GM12878 (cell line): ENCODE results near the gene RAB22A.

ENCODE experiments used
- BHLHE40 ChIP-seq, 2 experiments: fragments of 450-650 bp in 1 of 2; IDR thresholded peaks; 2 replicates each; pipeline ENCODE4 v1.6.1; 2011 to 2017; ENCODE audit warnings: low read depth in 2 of 2, borderline replicate concordance in 1 of 2, improper control_type of control experiment in 1 of 2, low read length in 1 of 2, mild to moderate bottlenecking in 1 of 2
- CEBPB ChIP-seq, 2 experiments: fragments of 150-350 bp in 1 of 2; IDR thresholded peaks; 2 replicates each; pipeline ENCODE4 v1.6.1; 2012 to 2014; ENCODE audit warnings: low read depth in 2 of 2, low read length in 2 of 2, borderline replicate concordance in 1 of 2, inconsistent platforms in 1 of 2
- CREB1 ChIP-seq: IDR thresholded peaks from 2 replicates; pipeline ENCODE4 v1.6.1; 2012; ENCODE audit warnings: low read depth, mild to moderate bottlenecking, inconsistent platforms
- CTCF ChIP-seq, 3 experiments: IDR thresholded peaks in 2 of 3; conservative IDR thresholded peaks in 1 of 3; 2 replicates each; pipeline ENCODE4 v1.5.1; 2011; ENCODE audit warnings: low read depth in 3 of 3, low read length in 3 of 3, mild to moderate bottlenecking in 3 of 3, control low read depth in 2 of 3, moderate library complexity in 2 of 3, inconsistent platforms in 1 of 3, mixed read lengths in 1 of 3; ENCODE audit not compliant: control insufficient read depth in 2 of 3, insufficient read depth in 1 of 3; ENCODE audit errors: extremely low read depth in 1 of 3
- EZH2 ChIP-seq: IDR thresholded peaks from 2 replicates; pipeline ENCODE4 v1.6.1; 2012; ENCODE audit warnings: low read depth, mild to moderate bottlenecking, control low read depth, inconsistent platforms, low read length, borderline replicate concordance; ENCODE audit not compliant: control insufficient read depth
- FOXM1 ChIP-seq: IDR thresholded peaks from 2 replicates; pipeline ENCODE4 v1.6.1; 2012; ENCODE audit warnings: low read depth, mild to moderate bottlenecking, inconsistent platforms, low read length, moderate library complexity
- MAX ChIP-seq: IDR thresholded peaks from 2 replicates; pipeline ENCODE4 v1.6.1; 2012; ENCODE audit warnings: low read depth, low read length, improper control_type of control experiment
- POLR2A ChIP-seq: IDR thresholded peaks from 2 replicates; pipeline ENCODE4 v1.6.1; 2011; ENCODE audit warnings: low read depth, mild to moderate bottlenecking, low read length
- WRNIP1 ChIP-seq: IDR thresholded peaks from 2 replicates; pipeline ENCODE4 v1.6.1; 2011; ENCODE audit warnings: low read depth, low read length, improper control_type of control experiment, borderline replicate concordance
- ZSCAN29 ChIP-seq: fragments of 450-650 bp; IDR thresholded peaks from 2 replicates; pipeline ENCODE4 v1.6.1; 2017; ENCODE audit warnings: mild to moderate bottlenecking, moderate library complexity

- no peak for TF ChIP-seq POLR2A
- no peak for TF ChIP-seq CREB1
- TF ChIP-seq EZH2 = no peak
- no peak for TF ChIP-seq WRNIP1
- TF ChIP-seq MAX = no peak
- no peak for TF ChIP-seq BHLHE40 (IDR thresholded peaks at IDR 0.05; ENCODE audit: borderline replicate concordance in 1 of 2, low read depth in 2 of 2, low read length in 1 of 2)
- TF ChIP-seq ZSCAN29 = no peak
- TF ChIP-seq FOXM1 = no peak
- TF ChIP-seq CEBPB (IDR thresholded peaks at IDR 0.05; ENCODE audit: borderline replicate concordance in 1 of 2, low read depth in 2 of 2, low read length in 2 of 2) = no peak
- TF ChIP-seq CTCF (IDR thresholded peaks at IDR 0.05 in 2 of 3, conservative IDR thresholded peaks at IDR 0.05 in 1 of 3; ENCODE audit: control insufficient read depth in 2 of 3, extremely low read depth in 1 of 3, insufficient read depth in 1 of 3, low read depth in 3 of 3, low read length in 3 of 3) = no peak
These were observed 1.2 kb upstream of the RAB22A start for GRCh38 chr20:58308290-58308679.
